GM18867 (cell line): ENCODE measurements around the gene MTMR10.

Source experiments
- ATAC-seq: cut with Tn5 transposase; IDR thresholded peaks from one replicate; pipeline ENCODE4 v1.9.1; 2021; ENCODE audit warnings: mild to moderate bottlenecking, moderate library complexity; ENCODE audit not compliant: unreplicated experiment

The MTMR10 gene

DNA sequence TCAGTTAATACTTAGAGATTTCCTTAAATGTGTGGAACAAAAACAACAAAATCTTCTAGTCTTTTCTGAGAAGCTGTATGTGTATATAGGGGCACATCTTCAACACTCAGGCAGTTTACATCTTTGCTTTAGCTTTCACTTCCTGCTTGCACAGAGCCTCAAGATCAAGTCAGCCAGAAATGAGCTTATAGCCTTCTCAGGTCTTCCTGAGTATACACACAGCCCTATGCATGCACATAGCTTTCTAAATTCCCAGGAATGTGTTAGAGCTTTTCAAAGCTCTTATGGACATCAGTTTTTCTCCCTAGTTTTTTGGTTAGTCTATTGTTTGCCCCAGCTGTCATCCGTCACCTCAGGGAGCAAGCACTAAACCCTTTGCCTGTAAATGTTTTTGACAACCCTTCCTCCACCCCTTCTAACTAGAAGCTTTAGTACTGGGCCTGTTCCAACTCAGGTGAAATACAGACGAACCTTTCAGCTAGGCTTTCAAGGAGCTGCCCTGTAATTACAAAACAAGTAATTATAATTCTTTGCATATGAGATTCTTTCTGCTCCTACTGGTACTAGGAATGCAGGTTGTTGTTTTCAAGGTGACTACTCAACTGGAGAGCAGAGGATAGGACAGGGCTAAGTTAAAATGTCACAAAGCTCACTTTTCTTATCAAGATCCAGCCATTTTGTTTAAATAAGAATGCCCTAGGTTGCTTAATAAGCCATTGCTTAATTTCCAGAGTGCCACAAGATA is 22.6 kb upstream of the MTMR10 start:
- peak; percentile 84 for ATAC-seq

DNA sequence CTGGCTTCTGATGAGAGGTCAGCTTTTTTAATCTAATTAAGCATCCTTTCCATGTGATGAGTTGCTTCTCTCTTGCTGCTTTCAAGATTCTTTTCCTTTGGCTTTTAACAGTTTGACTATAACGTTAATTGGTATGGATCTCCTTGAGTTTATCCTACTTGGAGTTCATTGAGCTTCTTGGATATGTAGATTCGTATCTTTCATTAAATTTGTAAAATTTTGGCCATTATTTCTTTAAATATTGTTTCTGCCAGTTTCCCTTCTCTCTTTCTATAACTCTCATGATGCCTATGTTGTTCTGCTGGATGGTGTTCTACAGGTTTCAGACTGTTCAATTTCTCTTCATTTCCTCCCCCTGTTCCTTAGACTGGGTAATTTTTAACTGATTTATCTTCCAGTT is 21.0 kb upstream of the MTMR10 start:
- ATAC-seq = no peak

DNA sequence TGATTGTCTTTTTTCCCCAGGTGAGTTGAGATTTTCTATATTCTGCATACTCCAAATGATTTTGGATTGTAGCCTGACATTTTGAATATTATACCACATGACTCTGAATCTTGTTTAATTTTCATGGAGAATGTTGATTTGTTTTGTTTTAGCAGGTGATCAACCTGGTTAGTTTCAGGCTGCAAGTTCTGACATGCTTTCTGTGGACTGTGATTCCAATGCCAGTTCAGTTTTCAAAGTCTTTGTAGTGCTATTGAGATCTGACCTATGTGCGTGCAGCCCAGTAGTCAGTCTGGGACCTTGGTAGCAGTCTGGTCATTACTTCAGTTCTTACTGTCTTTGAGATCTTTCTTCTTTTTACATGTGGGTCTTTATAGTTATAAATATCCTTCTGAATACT is 18.6 kb upstream of the MTMR10 start:
- ATAC-seq = no peak

DNA sequence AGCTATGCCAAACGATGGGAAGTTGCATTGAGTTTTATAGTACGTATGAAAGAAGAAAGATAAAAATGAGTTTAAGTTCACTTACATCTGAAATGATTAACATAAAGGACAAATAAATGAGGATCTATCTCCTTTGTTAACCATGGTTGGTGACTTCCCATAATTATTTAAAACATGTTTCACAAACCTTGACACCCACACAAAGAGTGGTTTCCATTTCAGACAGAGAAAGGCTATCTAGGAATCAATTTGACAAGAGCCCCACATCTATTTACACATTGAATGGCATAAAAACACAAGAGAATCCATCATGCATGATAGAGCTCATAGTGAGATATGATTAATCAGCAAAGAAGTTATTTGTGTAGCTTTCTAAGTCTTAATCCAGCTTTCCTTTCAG is 14.2 kb upstream of the MTMR10 start:
- ATAC-seq = no peak

DNA sequence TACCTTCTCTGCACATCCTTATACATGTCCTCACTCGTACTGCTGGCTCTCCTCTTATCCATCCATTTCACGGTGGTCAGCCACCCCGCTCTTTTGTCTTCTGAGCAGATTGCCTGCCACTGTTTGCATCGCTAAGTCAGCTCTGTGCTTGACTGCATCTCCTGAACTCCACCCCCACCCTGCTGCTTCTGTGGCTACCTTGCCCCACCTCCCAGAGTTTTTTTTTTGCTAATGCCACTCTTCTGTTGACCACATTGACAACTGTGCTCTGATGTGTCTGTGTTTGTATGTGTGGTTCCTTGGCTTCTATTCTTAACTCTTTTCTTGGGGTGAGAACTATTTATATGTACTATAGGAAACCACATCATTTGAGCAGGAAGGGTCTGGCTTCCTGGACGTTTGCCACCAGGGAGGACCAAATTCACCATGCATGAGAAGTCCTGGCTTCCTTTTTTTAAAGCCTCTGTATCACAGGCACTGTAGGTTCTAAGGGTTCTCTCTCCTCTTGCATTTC is 12.8 kb upstream of the MTMR10 start:
- ATAC-seq = peak; percentile 89

DNA sequence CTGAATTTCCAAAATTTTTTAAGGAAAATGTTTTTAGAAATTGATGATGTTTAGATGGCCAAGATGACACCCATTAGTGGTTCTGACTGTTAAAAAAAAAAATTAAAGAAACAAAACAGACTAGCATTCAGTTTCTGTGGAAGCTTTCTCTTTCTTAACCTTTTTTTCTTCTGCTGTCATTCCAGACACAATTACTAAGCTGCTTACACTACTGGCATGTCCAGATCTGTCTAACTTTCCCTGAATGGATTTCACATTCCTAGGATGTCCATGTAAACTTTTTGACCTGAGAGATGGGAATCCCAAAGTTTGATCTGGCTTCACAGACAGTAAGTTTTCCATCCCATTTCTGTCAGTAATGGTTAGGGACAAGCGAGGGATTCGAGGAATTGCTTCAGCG is 10.3 kb upstream of the MTMR10 start:
- ATAC-seq = no peak

DNA sequence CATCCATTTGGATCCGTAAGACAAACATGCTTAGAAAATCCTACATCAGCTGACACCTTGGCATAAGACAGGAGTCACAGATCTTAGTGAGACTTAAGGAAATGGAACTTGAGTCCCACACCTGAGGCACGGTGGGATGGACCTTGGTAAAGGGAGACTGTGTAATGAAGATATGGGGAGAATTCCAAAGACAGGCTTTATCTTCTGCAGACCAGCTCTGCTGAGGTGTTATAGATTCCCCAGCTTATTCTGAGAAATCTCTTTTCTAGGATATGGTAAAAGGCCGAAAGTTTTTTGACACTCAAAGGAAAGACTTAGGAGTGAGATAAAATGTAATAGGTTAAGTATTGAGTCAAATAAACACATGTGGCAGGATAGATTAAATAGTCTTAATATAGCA is 8.3 kb upstream of the MTMR10 start:
- ATAC-seq = no peak

DNA sequence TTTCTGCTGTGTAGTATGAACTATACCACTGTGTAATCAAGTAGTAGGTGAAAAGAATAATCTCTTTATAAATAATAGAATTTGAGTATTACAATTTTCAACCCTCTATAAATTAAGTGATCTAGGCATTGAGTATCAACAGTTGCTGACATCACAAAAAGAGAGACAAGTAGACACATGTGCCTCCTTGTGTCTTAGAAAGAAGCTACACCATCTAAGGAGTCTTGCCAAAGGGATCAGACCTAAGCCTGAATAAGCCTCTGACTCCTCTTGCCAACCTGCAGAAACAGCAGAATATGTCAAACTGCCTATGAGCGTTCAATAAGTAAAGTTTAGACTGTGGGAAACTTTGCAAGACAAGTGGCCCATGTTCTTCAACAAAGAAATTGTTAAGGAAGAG is 5.8 kb upstream of the MTMR10 start:
- no peak for ATAC-seq

DNA sequence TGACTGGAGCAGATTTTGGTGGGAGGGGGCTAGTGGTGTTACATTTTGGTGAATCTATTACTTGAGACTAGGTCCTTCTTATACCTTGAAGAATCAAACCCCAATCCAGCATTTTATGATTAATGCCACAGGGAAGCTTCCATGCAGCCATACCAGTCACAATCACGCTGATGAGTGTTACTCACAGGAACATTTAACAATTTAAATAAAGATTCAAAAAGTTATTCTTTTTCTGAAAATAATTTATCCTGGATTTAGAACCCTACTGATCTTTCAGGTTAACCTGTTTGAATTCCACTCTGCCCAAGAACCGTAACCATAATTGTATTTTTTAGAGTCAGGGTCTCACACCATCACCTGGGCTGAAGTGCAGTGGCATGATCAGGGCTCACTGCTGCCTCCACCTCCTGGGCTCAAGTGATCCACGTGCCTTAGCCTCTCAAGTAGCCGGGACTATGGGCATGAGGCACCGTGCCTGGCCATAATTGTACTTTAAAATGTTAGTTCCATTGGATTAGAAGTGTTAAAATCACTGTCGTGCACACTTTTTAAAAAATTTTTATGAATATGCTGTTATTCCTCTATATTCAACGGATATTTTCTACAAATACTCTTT is 929 bp upstream of the MTMR10 start:
- no peak for ATAC-seq

DNA sequence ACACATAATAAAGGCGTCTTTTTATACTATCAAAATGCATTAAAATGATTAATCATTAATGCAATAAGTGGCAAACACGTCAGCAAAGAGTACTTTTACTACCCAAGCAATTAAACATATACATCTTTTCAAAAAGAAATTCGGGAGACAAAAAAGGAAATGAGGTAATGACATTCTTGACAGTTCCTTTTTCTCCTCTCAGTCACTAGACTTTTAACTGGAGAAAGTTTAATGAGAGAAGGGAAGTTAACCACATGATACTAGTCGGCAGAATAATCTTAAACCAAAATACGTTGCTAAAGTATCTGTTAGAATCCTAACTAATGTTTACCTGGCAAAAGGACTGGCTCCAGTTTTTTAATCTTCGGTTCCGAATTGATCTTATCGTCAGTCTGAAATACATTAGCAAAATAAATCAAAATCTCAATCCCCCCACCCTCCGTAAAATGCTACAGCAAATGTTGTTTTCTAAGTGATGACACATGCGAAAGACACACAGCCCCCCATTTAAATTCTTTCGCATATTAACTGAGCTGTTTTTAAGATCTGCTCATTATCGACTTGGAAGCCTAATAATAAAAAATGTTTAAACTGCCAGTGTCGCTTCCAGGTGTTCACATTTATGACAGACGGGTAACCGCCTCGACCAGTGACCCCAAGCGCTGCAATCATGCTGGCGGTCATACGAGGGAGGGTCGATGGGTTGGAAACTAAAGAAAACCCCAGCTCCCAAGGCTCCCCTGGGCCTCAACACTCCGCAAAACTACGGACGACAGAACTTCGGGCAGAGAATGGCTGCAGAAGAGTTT is 778 bp downstream of the MTMR10 start:
- no peak for ATAC-seq

DNA sequence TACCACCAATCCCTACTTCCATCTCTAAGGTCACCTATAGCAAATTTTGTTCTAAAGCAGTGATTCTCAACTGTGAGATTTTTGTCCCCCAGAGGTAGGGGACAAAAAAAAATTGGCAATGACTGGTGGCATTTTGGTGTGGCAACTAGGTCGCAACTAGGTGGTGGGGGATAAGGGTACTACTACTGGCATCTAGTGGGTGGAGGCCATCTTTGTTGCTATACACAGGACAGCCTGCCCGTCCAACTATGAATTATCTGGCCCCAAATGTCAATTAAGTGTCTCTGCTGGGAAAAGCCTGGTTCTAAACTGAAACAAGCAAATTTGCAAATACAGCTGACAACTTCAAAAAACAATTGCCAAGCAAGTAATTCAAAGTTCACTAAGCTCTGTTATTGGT is 1.4 kb downstream of the MTMR10 start:
- no peak for ATAC-seq

DNA sequence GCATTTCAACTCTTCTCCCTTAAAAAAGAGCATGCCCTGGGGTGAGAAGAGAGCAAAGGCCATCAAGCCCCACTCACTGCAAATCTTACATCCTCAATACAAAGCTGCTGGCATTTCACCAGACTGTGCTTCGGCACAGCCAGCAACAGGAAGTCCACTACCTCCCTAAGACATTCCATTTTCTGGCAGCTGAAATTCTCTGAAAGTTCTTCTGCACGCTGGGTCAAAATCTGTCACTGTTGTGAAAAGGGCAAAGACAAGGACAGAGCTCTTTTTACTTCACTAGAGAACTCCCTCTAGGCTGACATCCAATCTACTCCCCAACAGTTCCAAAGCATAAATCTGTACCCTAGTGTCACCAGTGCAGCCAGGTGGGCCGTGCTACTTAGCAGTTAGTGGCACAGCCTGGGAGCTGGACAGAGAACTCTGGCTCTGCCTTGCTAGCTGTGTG is 6.3 kb downstream of the MTMR10 start:
- ATAC-seq = no peak

DNA sequence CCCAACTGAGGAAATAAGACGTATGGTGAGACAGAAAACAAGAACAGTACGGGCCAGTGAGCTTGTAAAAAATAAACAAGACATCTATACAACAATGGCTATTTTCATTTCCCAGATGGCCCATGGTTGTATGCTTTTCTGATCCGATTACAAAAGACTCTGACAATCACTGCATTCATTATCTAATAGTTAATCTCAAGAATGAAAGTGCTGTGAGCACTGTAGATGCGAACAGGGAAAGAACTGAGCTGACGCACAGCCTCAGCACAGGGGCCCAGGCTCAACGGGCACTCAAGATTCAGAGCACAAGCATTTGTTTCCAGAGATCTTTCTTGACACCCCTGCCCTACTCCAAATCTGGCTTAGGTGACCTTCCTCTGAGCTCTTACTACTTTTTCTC is 6.9 kb downstream of the MTMR10 start:
- ATAC-seq = no peak

DNA sequence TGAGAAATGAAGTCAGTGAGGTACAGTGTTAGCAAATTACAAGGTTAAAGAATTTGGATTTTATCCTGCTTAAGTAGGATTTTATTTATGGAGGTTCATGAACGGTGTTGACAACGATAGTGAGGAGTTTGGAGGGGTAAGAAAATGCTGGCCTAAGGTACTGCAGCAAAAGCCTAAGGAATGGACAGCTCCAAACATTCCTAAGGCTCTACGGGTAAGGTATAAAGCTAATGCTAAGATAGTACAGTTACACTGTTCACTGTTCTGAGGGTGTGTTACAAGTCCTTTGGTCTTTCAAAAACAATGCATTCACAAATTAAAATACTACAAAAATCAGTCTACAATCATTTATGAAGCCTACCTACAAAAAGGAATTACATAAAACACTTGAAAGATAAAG is 7.3 kb downstream of the MTMR10 start:
- no peak for ATAC-seq

DNA sequence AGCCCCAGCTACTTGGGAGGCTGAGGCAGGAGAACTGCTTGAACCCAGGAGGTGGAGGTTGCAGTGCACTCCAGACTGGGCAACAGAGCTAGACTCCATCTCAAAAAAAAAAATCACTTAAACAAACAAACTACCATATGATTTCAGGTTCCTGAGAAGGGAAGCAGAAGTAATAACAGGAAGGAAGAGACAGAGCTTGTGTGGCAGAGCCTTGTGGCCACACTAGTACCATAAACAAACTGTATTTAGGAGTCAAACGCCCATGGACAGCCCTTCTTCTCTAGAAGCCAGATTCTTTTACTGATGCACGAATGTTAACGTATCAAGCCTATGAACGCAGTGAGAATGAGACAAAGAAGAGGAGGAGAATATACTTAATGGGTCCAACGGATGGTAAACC is 12.0 kb downstream of the MTMR10 start:
- ATAC-seq = no peak

DNA sequence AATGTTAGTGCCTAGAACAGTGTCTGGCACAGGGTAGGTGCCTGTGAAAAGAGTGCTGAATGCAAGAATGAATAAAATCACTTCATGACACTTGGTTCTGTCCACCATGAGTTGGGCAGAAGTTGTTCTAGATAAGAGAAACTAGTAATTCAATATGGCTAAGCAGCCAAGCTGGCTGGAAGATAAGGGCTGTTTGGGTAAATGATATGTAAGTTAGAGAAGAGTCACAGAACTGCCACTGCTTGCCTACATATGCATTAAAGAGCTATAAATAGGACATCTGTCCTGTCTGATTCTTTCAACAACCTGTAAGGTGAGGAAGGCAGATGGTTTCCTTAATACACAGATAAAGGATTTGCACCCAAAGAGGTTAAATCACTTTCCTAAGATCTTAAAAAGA is 13.1 kb downstream of the MTMR10 start:
- ATAC-seq = no peak

DNA sequence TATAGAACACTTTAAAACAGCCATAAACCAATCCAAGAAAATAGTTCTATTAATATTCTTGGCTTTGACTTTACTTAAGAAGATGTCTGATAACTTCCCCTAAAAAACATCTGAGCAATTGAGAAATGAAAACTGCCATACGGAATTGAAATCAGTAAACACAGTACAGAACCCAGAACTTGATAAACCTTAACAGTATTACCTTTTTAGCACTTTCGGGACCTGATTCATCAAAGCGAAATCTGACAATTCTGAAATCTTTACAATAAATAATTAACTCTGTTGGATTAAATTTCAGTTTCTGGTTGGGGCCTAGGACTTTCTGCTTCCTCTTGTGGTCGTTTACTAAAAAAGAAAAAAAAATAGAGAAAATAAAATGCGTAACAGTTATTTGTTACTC is 17.3 kb downstream of the MTMR10 start:
- no peak for ATAC-seq

DNA sequence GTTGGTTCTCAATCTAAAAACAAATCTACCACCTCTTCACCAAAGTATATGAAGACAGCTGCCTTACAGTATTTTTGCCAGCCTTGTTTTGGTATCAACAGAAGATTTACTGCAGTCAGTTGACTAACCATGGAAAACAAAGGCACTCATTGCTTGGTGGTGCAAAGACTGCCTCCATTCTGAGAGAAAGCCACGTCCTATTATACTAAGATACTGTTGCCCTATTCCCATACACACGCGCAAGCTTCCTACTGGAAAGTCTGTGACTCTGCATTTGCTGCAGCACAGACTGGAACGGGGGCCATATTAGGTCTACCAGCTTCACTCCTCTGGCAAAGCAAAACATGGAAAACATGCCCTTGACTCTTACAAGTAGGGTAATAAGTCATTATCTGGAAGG is 18.0 kb downstream of the MTMR10 start:
- no peak for ATAC-seq

DNA sequence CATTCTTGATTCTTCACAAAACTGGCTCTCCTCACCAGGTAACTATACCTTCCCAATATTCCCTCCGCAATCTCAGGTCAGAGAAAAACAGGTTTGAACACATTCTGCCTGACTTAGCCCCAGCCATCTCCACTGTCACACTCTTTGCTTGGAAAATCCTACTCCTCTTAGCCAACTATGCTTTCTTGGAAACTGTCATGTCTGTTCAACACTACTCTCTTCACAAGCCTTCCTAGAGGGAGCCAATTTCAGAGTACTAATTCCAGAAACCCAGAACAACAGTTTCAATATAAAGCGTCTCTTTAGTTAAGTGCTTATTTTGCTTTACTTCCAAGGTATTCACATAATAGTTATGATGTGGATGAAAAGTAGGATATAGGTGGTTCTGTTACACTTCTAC is 21.7 kb downstream of the MTMR10 start:
- no peak for ATAC-seq

DNA sequence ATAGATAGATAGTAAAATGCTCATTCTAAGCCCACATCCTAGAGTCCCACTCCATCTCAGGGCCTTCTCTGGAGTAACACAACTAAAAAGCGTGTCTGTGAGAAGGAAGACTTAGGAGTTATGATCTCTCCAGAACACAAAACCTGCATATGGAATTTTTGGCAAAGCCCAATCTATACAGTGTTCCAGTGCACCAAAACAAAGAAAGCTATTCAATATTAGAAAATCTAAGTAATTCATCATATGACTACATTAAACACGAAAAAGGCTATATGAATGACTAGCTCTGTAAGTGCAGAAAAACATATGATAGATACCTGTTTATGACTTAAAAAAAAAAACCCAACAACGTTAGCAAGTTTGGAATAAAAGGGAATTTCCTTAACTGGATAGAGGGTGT is 27.7 kb downstream of the MTMR10 start:
- ATAC-seq = no peak

DNA sequence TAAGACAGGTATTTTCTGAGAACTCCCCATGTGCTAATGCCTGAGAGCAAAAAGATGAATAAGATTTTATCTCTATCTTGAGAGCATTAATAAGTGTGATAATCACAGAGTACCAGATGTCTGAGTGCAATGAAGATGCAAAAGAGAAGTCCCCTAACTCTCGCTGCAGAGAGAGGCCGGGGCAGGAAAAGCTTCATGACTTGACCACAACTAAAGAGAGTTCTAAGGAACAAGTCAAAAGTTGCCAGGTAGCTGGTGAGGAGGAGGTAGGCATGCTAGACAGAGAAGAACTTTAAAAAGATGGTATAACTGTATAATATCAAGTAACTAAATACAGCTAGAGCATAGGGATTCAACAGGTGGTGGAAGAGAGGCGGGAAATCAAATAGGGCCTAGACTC is 28.8 kb downstream of the MTMR10 start:
- ATAC-seq = no peak

DNA sequence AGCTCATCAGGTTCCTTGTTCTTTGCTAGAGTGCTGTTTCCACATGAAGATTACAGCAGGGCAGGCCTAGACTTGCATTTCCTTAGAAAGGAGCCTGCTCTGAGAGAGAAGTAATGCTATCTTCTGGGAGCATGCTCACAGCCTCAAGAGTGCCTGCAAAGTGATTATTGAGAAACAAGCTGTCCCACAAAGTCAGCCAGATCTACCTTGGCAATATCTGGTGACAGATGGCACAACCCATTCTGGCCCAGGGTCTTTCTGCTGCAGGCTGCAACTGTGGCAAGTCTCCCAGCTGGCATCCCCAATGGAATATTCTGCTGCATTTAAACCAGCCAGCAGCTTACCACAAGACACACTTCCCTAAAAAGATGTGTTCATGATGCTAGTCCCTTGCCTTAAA is 29.3 kb downstream of the MTMR10 start:
- no peak for ATAC-seq
